HEK293T (cell line): ENCODE data around the gene ELAC2.

Source experiments
- ARNT ChIP-seq: fragments of 450-650 bp; IDR thresholded peaks from 2 replicates; pipeline ENCODE4 v1.6.1; 2017; ENCODE audit warnings: mild to moderate bottlenecking
- ELF4 ChIP-seq: fragments of 450-650 bp; IDR thresholded peaks from 2 replicates; pipeline ENCODE4 v1.6.1; 2017; ENCODE audit warnings: antibody characterized with exemption
- FOXA1 ChIP-seq: fragments of 450-650 bp; IDR thresholded peaks from 2 replicates; pipeline ENCODE4 v1.6.1; 2016; ENCODE audit warnings: mild to moderate bottlenecking
- FOXM1 ChIP-seq: fragments of 450-650 bp; IDR thresholded peaks from 2 replicates; pipeline ENCODE4 v1.6.1; 2017; ENCODE audit warnings: mild to moderate bottlenecking, borderline replicate concordance
- NFRKB ChIP-seq: fragments of 450-650 bp; IDR thresholded peaks from 2 replicates; pipeline ENCODE4 v1.6.1; 2016; ENCODE audit warnings: mild to moderate bottlenecking, moderate library complexity
- SP1 ChIP-seq: fragments of 450-650 bp; IDR thresholded peaks from 2 replicates; pipeline ENCODE4 v1.6.1; 2017
- SUZ12 ChIP-seq: fragments of 450-650 bp; IDR thresholded peaks from 2 replicates; pipeline ENCODE4 v1.6.1; 2016; ENCODE audit warnings: mild to moderate bottlenecking
- TARDBP ChIP-seq: fragments of 450-650 bp; IDR thresholded peaks from 2 replicates; pipeline ENCODE4 v1.6.1; 2016
- ZNF384 ChIP-seq: fragments of 450-650 bp; IDR thresholded peaks from 2 replicates; pipeline ENCODE4 v1.6.1; 2016
- TF ChIP-seq, protein P1 (sequence below): fragments of 450-650 bp; IDR thresholded peaks from 2 replicates; pipeline ENCODE4 v1.6.1; 2016

DNA sequence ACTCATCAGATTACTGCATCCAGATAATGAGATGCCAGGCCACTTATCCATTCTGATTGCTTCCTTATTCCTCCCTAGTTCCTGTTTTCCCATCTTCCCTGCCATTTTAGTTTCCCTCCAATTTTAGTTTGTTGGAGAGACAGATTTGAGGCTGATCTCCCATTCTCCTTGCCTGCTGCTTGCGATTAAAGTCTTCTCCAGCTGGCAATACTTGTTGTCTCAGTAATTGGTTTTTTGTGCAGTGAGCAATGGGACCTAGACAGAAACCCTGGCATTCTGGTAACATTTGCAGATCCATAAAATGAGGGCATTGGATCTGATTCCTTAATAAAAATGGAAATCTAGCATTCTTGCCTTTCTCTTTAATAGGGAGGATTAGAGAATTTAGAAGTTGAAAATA, 17.6 kb upstream of the ELAC2 start:
- TF ChIP-seq ELF4 (no peak), SP1 (no peak), ZNF384 (no peak), TARDBP (no peak), FOXA1 (no peak), SUZ12 (no peak), NFRKB (no peak), FOXM1 (no peak), ARNT (no peak)
- TF ChIP-seq, protein P1, sequence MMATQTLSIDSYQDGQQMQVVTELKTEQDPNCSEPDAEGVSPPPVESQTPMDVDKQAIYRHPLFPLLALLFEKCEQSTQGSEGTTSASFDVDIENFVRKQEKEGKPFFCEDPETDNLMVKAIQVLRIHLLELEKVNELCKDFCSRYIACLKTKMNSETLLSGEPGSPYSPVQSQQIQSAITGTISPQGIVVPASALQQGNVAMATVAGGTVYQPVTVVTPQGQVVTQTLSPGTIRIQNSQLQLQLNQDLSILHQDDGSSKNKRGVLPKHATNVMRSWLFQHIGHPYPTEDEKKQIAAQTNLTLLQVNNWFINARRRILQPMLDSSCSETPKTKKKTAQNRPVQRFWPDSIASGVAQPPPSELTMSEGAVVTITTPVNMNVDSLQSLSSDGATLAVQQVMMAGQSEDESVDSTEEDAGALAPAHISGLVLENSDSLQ = no peak
